Measurements from ENCODE around the gene ABHD12.

ABHD12 gene

GRCh38 chr20:25380945-25381614, 9.6 kb downstream of the ABHD12 start:
- DNase-seq: no peak

GRCh38 chr20:25378884-25379733, 11.5 kb downstream of the ABHD12 start:
- DNase-seq: no peak

GRCh38 chr20:25378189-25378883, 12.3 kb downstream of the ABHD12 start:
- DNase-seq: no peak

- no peak for DNase-seq
Measured at GRCh38 chr20:25376886-25377285, 13.7 kb downstream of the ABHD12 start.

GRCh38 chr20:25376236-25376635, 14.4 kb downstream of the ABHD12 start:
- DNase-seq: no peak

GRCh38 chr20:25374842-25375241, 15.8 kb downstream of the ABHD12 start:
- no peak for DNase-seq

GRCh38 chr20:25372584-25373336, 17.9 kb downstream of the ABHD12 start:
- peak; percentile 54 for DNase-seq

- no peak for DNase-seq
Measured at GRCh38 chr20:25369971-25370370, 20.7 kb downstream of the ABHD12 start.

GRCh38 chr20:25369529-25369928, 21.1 kb downstream of the ABHD12 start:
- no peak for DNase-seq

GRCh38 chr20:25368976-25369375, 21.7 kb downstream of the ABHD12 start:
- no peak for DNase-seq

- DNase-seq: no peak
Measured at GRCh38 chr20:25368526-25368925, 22.1 kb downstream of the ABHD12 start.

GRCh38 chr20:25364879-25365699, 25.5 kb downstream of the ABHD12 start:
- DNase-seq: no peak

- no peak for DNase-seq
Measured at GRCh38 chr20:25364180-25364788, 26.4 kb downstream of the ABHD12 start.

- DNase-seq: no peak
Measured at GRCh38 chr20:25361287-25361683, 29.4 kb downstream of the ABHD12 start.

GRCh38 chr20:25360631-25361286, 29.9 kb downstream of the ABHD12 start:
- no peak for DNase-seq

GRCh38 chr20:25356271-25356933, 34.2 kb downstream of the ABHD12 start:
- DNase-seq: no peak

- DNase-seq: no peak
Measured at GRCh38 chr20:25355866-25356265, 34.8 kb downstream of the ABHD12 start.

- DNase-seq: no peak
Measured at GRCh38 chr20:25355011-25355595, 35.5 kb downstream of the ABHD12 start.

GRCh38 chr20:25353747-25354705, 36.6 kb downstream of the ABHD12 start:
- DNase-seq: no peak

Data from amniotic stem cell (primary cell).